K562 (cell line): ENCODE results near the gene P2RX3. TPM values are rescaled to one million over a fixed set of nuclear protein-coding genes. Genes with fewer than 3 reads are reported as not detected.

Experiments used
- ATAC-seq: fragments of 200-7000 bp; cut with Tn5 transposase; 3 replicates; pipeline ENCODE4 v1.9.1; 2020; ENCODE audit warnings: moderate library complexity
- BruUV-seq: library from RNA; stranded (reverse); fragments of 400-500 nt; replicated peaks from 2 replicates; lab custom pipeline; 2021; lab: Mats Ljungman, UMichigan
- CTCF ChIA-PET: fragments of 300-600 bp; formaldehyde crosslinking; extraction: SDS; loops from one replicate; lab custom pipeline; 2021; ENCODE audit warnings: low intra/inter-chr PET ratio; lab: Yijun Ruan, JAX
- POLR2A ChIA-PET: fragments of 300-600, 350-650 bp; sonication (Branson Sonifier 250); formaldehyde crosslinking; extraction: SDS; loops from one replicate; lab custom pipeline; 2021; ENCODE audit warnings: antibody characterized with exemption, inconsistent platforms; lab: Yijun Ruan, JAX
- DNase-seq, 4 experiments: peaks; one replicate each; pipeline versions ENCODE4 v3.0.0 to v3.0.0-alpha.2; 2011 to 2018; ENCODE audit warnings: low spot score in 3 of 4, mixed read lengths in 3 of 4; ENCODE audit errors: extremely low read depth in 1 of 4
- FAIRE-seq: peaks from 2 replicates; lab custom pipeline; 2011; peaks lifted over from hg19 to GRCh38; lab: Jason Lieb, UNC
- H2AFZ ChIP-seq: 2 replicates; pipeline ENCODE4 v1.6.0; 2011; ENCODE audit warnings: low read depth, low read length, control low read depth, inconsistent platforms
- H3K27ac ChIP-seq: fragments of 200-600 bp; 3 replicates; pipeline ENCODE4 v1.8.0; 2011; ENCODE audit warnings: low read depth, mild to moderate bottlenecking, control low read depth, inconsistent platforms, low read length, moderate library complexity, mixed read lengths; ENCODE audit errors: extremely low read depth
- H3K27me3 ChIP-seq, 2 experiments: fragments of 300-600 bp in 1 of 2; 2 replicates in 1 of 2; 3 replicates in 1 of 2; pipeline versions ENCODE4 v1.6.0 to v1.8.0; 2011; ENCODE audit warnings: inconsistent platforms in 2 of 2, low read length in 2 of 2, mild to moderate bottlenecking in 1 of 2, mixed read lengths in 1 of 2, moderate library complexity in 1 of 2; ENCODE audit not compliant: control insufficient read depth in 2 of 2, insufficient read depth in 2 of 2
- H3K36me3 ChIP-seq: fragments of 300-600 bp; 3 replicates; pipeline ENCODE4 v1.8.0; 2011; ENCODE audit warnings: mild to moderate bottlenecking, low read length, inconsistent platforms; ENCODE audit not compliant: control insufficient read depth, insufficient read depth
- H3K4me1 ChIP-seq, 2 experiments: fragments of 200-600 bp in 1 of 2; replicated peaks in 1 of 2; 2 replicates in 1 of 2; 3 replicates in 1 of 2; pipeline versions ENCODE4 v1.5.1 to v1.8.0; 2011; ENCODE audit warnings: inconsistent platforms in 2 of 2, low read length in 2 of 2, mild to moderate bottlenecking in 1 of 2, mixed read lengths in 1 of 2, moderate library complexity in 1 of 2; ENCODE audit not compliant: control insufficient read depth in 2 of 2, insufficient read depth in 2 of 2
- H3K4me2 ChIP-seq: 2 replicates; pipeline ENCODE4 v1.6.1; 2011; ENCODE audit warnings: low read length, control low read depth, inconsistent platforms, mixed read lengths; ENCODE audit not compliant: insufficient read depth
- H3K4me3 ChIP-seq: fragments of 200-600 bp; sonication (generic), shearing (Covaris generic); 2 replicates; pipeline ENCODE4 v1.5.1; 2016; ENCODE audit warnings: control low read depth, inconsistent platforms
- H3K79me2 ChIP-seq: fragments of 200-600 bp; 3 replicates; pipeline ENCODE4 v1.8.0; 2011; ENCODE audit warnings: low read length, inconsistent platforms; ENCODE audit not compliant: control insufficient read depth, insufficient read depth
- H3K9ac ChIP-seq, 2 experiments: 2 replicates each; pipeline versions ENCODE4 v1.6.0 to v1.6.1; 2011; ENCODE audit warnings: low read depth in 2 of 2, low read length in 2 of 2, control low read depth in 1 of 2, inconsistent platforms in 1 of 2, mild to moderate bottlenecking in 1 of 2, mixed read lengths in 1 of 2; ENCODE audit not compliant: insufficient read depth in 1 of 2
- H3K9me1 ChIP-seq: one replicate; pipeline ENCODE4 v1.6.0; 2011; ENCODE audit warnings: inconsistent platforms, mild to moderate bottlenecking, low read length, moderate library complexity; ENCODE audit not compliant: control insufficient read depth, insufficient read depth
- H3K9me3 ChIP-seq: replicated peaks from 2 replicates; pipeline ENCODE4 v1.5.1; 2011; ENCODE audit warnings: low read depth, low read length, inconsistent platforms; ENCODE audit not compliant: control insufficient read depth, insufficient read depth
- H4K20me1 ChIP-seq: replicated peaks from 2 replicates; pipeline ENCODE4 v1.6.1; 2011; ENCODE audit warnings: low read length, inconsistent platforms, mixed read lengths; ENCODE audit not compliant: control insufficient read depth, insufficient read depth
- ASH1L ChIP-seq: fragments of 450-650 bp; IDR thresholded peaks from 2 replicates; pipeline ENCODE4 v1.6.1; 2018; ENCODE audit warnings: borderline replicate concordance, mild to moderate bottlenecking, low read depth; ENCODE audit not compliant: partially characterized antibody
- BCOR ChIP-seq: fragments of 450-650 bp; IDR thresholded peaks from 2 replicates; pipeline ENCODE4 v1.6.1; 2016
- BDP1 ChIP-seq: IDR thresholded peaks from 3 replicates; pipeline ENCODE4 v1.6.1; 2011; ENCODE audit not compliant: insufficient read length, insufficient read depth
- CBFA2T2 ChIP-seq: fragments of 450-650 bp; conservative IDR thresholded peaks from 2 replicates; pipeline ENCODE4 v1.6.1; 2017; ENCODE audit warnings: mild to moderate bottlenecking
- CBFA2T3 ChIP-seq: fragments of 450-650 bp; IDR thresholded peaks from 2 replicates; pipeline ENCODE4 v1.6.1; 2017
- CC2D1A ChIP-seq: fragments of 450-650 bp; IDR thresholded peaks from 2 replicates; pipeline ENCODE4 v1.6.1; 2017; ENCODE audit warnings: mild to moderate bottlenecking
- CGGBP1 ChIP-seq: fragments of 250-450 bp; sonication (Bioruptor Pico); IDR thresholded peaks from 2 replicates; pipeline ENCODE4 v1.9.0; 2021; ENCODE audit warnings: mild to moderate bottlenecking
- ETV1 ChIP-seq: fragments of 450-650 bp; conservative IDR thresholded peaks from 2 replicates; pipeline ENCODE4 v1.6.1; 2016; ENCODE audit warnings: missing genetic modification characterization, control low read depth, low read depth, missing compliant biosample characterization
- KDM5B ChIP-seq: fragments of 200-600 bp; sonication (generic); IDR thresholded peaks from 2 replicates; pipeline ENCODE4 v1.6.1; 2012; ENCODE audit warnings: low read depth, mild to moderate bottlenecking, moderate library complexity, low read length, control low read depth, inconsistent platforms; ENCODE audit not compliant: insufficient replicate concordance
- KLF16 ChIP-seq: IDR thresholded peaks from 2 replicates; pipeline ENCODE4 v1.6.1; 2016; ENCODE audit warnings: antibody characterized with exemption
- MTF1 ChIP-seq: fragments of 250-450 bp; sonication (Bioruptor Pico); IDR thresholded peaks from 2 replicates; pipeline ENCODE4 v1.9.0; 2021; ENCODE audit warnings: moderate library complexity, mild to moderate bottlenecking, inconsistent platforms, borderline replicate concordance
- MXI1 ChIP-seq: IDR thresholded peaks from 2 replicates; pipeline ENCODE4 v1.6.1; 2011; ENCODE audit warnings: low read depth, mild to moderate bottlenecking, improper control_type of control experiment, low read length
- NR2F6 ChIP-seq: fragments of 450-650 bp; formaldehyde crosslinking; IDR thresholded peaks from 2 replicates; pipeline ENCODE4 v1.4.0; 2020; ENCODE audit warnings: mild to moderate bottlenecking
- PPARD ChIP-seq: fragments of 250-450 bp; sonication (Bioruptor Pico); IDR thresholded peaks from 2 replicates; pipeline ENCODE4 v1.8.0; 2022; ENCODE audit warnings: inconsistent platforms, mild to moderate bottlenecking, moderate library complexity
- PTRF ChIP-seq: fragments of 450-650 bp; IDR thresholded peaks from 2 replicates; pipeline ENCODE4 v1.6.1; 2016; ENCODE audit warnings: mild to moderate bottlenecking, missing genetic modification characterization, missing compliant biosample characterization
- RBM22 ChIP-seq: fragments of 200-400 bp; formaldehyde crosslinking; IDR thresholded peaks from 2 replicates; pipeline ENCODE4 v1.6.1; 2018; ENCODE audit warnings: low read length, low read depth; ENCODE audit not compliant: poor library complexity, severe bottlenecking
- SMARCA5 ChIP-seq: fragments of 450-650 bp; IDR thresholded peaks from 2 replicates; pipeline ENCODE4 v1.6.1; 2016
- TCFL5 ChIP-seq: fragments of 250-450 bp; sonication (Bioruptor Pico); conservative IDR thresholded peaks from 2 replicates; pipeline ENCODE4 v1.6.1; 2021; ENCODE audit warnings: mild to moderate bottlenecking, moderate library complexity, matching md5 sums
- TEAD1 ChIP-seq, 2 experiments: fragments of 450-650 bp in 1 of 2; sonication (generic) in 1 of 2; formaldehyde crosslinking; IDR thresholded peaks; 2 replicates each; pipeline versions ENCODE4 v1.4.0 to v1.8.0; 2020 to 2022; ENCODE audit warnings: mild to moderate bottlenecking in 2 of 2, missing genetic modification reagents in 1 of 2
- UBTF ChIP-seq, 2 experiments: IDR thresholded peaks; 2 replicates each; pipeline ENCODE4 v1.6.1; 2012; ENCODE audit warnings: improper control_type of control experiment in 2 of 2, low read depth in 2 of 2, low read length in 2 of 2, borderline replicate concordance in 1 of 2
- ZFP36 ChIP-seq: fragments of 150-350 bp; IDR thresholded peaks from 2 replicates; pipeline ENCODE4 v1.6.1; 2018; ENCODE audit warnings: low read length, low read depth; ENCODE audit not compliant: partially characterized antibody
- ZFPM2 ChIP-seq: fragments of 250-450 bp; sonication (Bioruptor Pico); IDR thresholded peaks from 2 replicates; pipeline ENCODE4 v1.5.1; 2022; ENCODE audit warnings: mild to moderate bottlenecking
- ZNF436 ChIP-seq: fragments of 250-450, 450-650 bp; sonication (Bioruptor Pico); formaldehyde crosslinking; IDR thresholded peaks from 2 replicates; pipeline ENCODE4 v1.7.0; 2020; ENCODE audit warnings: mild to moderate bottlenecking
- WGBS: fragments of 100-300 bp; shearing (Covaris generic); methylation state at CpG from one replicate; pipeline ENCODE4 v1.1.6; 2016; ENCODE audit warnings: low coverage, mixed read lengths; ENCODE audit not compliant: insufficient coverage; ENCODE audit errors: missing lambda C conversion rate; 5-methylcytosine and 5-hydroxymethylcytosine counted together
- in situ Hi-C: fragments of 300-500 bp; cut with MboI; formaldehyde crosslinking; loops from 4 replicates; pipeline ENCODE4 v1.15.0; 2018; ENCODE audit warnings: inconsistent platforms, mixed read lengths
- intact Hi-C: fragments of 100-400 bp; cut with micrococcal nuclease; formaldehyde crosslinking; loops from 2 replicates; pipeline ENCODE4 v1.14.2; 2022
- polyA plus RNA-seq, 8 experiments: library from polyadenylated mRNA; depleted of rRNA in 4 of 8; stranded (reverse) in 5 of 8; unstranded in 3 of 8; fragments of >200 nt; fragmentation: Nextera tagmentation in 2 of 8; fragmentation: Illumina TruSeq in 1 of 8; extraction: Ambion mirVana in 2 of 8; extraction: Trizol in 1 of 8; gene quantifications; 2 replicates each; pipeline versions ENCODE4 v1.2.1 to v1.2.3, GENCODE V29; 2011 to 2014; ENCODE audit warnings: inconsistent platforms in 1 of 8, missing spikeins in 1 of 8
- total RNA-seq, 7 experiments: library from RNA; depleted of rRNA in 6 of 7; stranded (reverse); fragments of >200 nt in 6 of 7; fragmentation: Illumina TruSeq in 2 of 7; extraction: Trizol in 2 of 7; gene quantifications; 2 replicates each; pipeline versions ENCODE4 v1.2.1 to v1.2.3, GENCODE V29; 2011 to 2021; ENCODE audit warnings: low replicate concordance in 1 of 7

P2RX3 gene
- total and polyA plus RNA-seq, 9 of the 15 experiments (the other 6 are each of a cell fraction or from before 2014, with no cell fraction given): not detected

- H4K20me1 ChIP-seq: peaks cover 12% of the 10 kb centered on the region
- H3K79me2 ChIP-seq: peaks cover 39% of the 10 kb centered on the region
- no TSS peak for BruUV-seq
- peaks cover 7% of the 10 kb centered on the region for H3K9me1 ChIP-seq
- intact Hi-C loops: no loop called here
- ChIA-PET POLR2A (interaction anchor here (0.6 to 6.3 kb wide), 2 partner anchors 8 to 499 kb away, joined by 3 to 68 read pairs; no protein-coding TSS in a partner anchor), CTCF (interaction anchor here (0.6 kb wide), 1 partner anchor 19 kb away, joined by 3 read pairs; no protein-coding TSS in a partner anchor)
- H3K9ac ChIP-seq: 0 out of 4 replicates have a peak overlapping the region, but pooled peaks of 1 of the 2 experiments have one; percentile 43
- ATAC-seq (no peak), FAIRE-seq (no peak), DNase-seq (no peak)
- H3K27ac ChIP-seq: peak overlapping the region; percentile 49; the same call in 1 of the 3 replicates
- no peak overlapping the region for H2AFZ ChIP-seq
- H3K4me1 ChIP-seq: peaks cover 45 to 58% of the 10 kb centered on the region in 2 experiments
- no peak overlapping the region for H3K4me2 ChIP-seq
- H3K9me3 ChIP-seq: no peaks in the 10 kb centered on the region
- 86% methylated on average over 2 of the region's 2 CpGs for WGBS
- peaks cover 56% of the 10 kb centered on the region for H3K36me3 ChIP-seq
- no peaks in the 10 kb centered on the region for H3K27me3 ChIP-seq
- H3K4me3 ChIP-seq: no peak overlapping the region
- in situ Hi-C loops: no loop called here
- peak; percentile 43; the same call in 1 of the 2 replicates for TF ChIP-seq SMARCA5
- TF ChIP-seq PPARD: no peak
- TF ChIP-seq ASH1L: no peak
- TF ChIP-seq RBM22: no peak
- no peak for TF ChIP-seq CC2D1A
- TF ChIP-seq CBFA2T2: 0 out of 2 replicates have a peak, but pooled peaks have one; percentile 2
- no peak for TF ChIP-seq BDP1
- no peak for TF ChIP-seq PTRF (tag)
- TF ChIP-seq MXI1: no peak
- no peak for TF ChIP-seq ETV1 (tag)
- TF ChIP-seq NR2F6 (CRISPR knock-in tag): no peak
- TF ChIP-seq CBFA2T3: peak; percentile 38; the same call in 1 of the 2 replicates
- no peak for TF ChIP-seq MTF1 (CRISPR knock-in tag)
- no peak for TF ChIP-seq ZFPM2 (CRISPR knock-in tag)
- no peak for TF ChIP-seq UBTF (IDR thresholded peaks at IDR 0.05; ENCODE audit: borderline replicate concordance in 1 of 2, low read depth in 2 of 2, low read length in 2 of 2)
- no peak for TF ChIP-seq CGGBP1 (CRISPR knock-in tag)
- peak; percentile 56; the same call in 1 of the 2 replicates for TF ChIP-seq ZNF436 (CRISPR knock-in tag)
- TF ChIP-seq BCOR: peak; percentile 75
- no peak for TF ChIP-seq TCFL5 (CRISPR knock-in tag)
- peak; percentile 98 for TF ChIP-seq ZFP36
- TF ChIP-seq KDM5B: peak; percentile 1
- no peak for TF ChIP-seq KLF16
- TF ChIP-seq TEAD1 (CRISPR knock-in tag; IDR thresholded peaks at IDR 0.05): no peak
These were observed 17.3 kb upstream of the P2RX3 start for GRCh38 chr11:57320719-57321387.
